ELF-1 (cell line): Measurements from ENCODE around the gene PLCG2.
"Not testable (repeated sequence)": the region's sequence is repeated elsewhere in the genome, so short reads cannot be mapped to it uniquely, and the experiment has no call there.

Source experiments
- DNase-seq: peaks from one replicate; pipeline ENCODE4 v3.0.0-alpha.2; 2016; ENCODE audit warnings: low read depth, low spot score

The PLCG2 gene

DNA sequence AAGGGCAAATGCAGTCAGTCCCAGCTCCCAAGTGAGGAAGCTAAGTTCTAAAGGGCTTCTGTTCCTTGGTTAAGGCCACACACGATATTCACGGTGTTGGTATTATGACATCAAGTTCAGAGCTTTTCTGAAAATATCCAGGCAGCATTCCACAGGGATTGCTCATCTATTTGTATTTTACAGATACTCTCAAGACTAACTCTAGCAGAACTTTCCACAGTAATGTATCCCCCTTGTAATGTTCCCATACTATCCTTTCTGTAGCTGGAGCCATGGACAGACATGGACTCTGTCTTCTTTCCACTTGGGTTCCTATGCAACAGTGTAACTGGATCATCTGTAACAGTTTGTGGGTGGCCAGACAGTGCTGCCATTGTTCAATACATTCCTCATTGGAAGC lies 218.6 kb downstream of the PLCG2 start:
- DNase-seq, result no peak

DNA sequence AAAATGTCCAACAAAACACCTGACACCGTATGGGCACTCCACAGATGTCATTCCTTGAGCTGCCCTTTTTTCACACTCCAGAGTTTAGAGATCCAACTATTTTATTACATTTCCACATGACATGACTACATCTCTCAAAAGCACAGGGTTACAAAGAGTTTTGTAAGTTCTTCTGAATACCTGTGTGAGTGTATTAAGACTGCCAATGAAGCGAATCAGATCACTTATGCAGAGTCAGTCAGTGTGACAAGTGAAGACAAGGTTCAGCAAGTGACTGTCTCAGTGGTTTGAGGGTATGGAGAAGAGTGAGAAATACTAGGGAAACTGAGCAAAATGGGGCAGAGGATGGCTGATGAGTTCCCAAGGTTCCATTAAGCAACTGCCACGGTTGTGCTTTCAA lies 223.7 kb downstream of the PLCG2 start:
- no peak for DNase-seq

DNA sequence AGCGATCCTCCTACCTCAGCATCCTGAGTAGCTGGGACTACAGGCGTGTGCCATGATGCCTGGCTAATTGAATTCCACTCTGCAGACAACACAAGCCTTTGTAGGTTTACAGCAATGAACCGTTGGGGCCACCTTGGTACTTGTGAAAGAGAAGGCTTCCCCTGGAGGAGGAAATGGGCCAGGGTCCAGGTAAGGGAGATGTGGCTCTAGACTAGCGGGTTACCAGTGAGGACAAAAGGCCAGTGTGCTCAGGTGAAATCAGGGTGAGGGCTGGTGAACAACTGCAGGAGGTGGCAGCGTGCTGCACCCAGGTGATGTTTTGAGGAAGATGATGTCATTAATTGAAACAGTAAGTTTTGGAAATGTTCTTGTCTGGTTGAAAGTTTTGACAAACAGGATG lies 225.5 kb downstream of the PLCG2 start:
- DNase-seq, result no peak

DNA sequence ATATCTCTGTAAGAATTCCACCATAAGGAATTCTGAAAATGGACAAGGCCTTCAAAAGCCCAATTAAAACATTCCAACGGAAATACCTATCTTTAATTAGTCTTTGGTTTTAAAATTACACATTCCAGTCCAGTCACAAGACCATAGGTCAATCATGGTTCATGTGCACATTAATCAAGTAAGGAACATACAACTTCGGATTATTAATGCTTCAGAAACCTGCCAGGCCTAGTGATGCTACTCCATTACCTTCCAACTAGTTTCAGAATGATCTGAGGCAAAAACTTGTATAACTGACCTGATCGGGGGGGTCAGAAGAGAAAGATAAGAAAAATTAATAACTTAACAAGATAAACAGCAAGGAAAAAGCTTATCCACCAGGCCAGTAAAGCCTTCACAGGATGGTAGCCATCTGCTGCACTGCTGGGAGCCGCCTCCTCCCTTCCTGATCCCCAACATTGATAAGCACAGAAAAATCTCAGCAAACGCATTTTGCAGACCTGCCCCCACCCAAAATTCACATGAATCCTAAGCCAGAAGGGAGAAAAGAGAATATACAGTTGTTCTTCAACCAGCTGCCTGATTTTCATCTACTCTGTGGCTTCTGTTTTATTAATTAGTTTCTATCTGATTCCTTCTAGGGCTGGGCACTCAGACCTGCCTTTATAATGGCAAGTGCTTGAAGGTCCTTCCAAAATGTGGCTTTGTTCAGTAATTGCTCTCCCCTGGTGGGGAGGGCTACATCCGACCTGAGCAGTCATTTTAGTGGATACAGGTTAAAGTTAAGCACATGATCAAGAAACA lies 226.1 kb downstream of the PLCG2 start:
- no peak for DNase-seq

DNA sequence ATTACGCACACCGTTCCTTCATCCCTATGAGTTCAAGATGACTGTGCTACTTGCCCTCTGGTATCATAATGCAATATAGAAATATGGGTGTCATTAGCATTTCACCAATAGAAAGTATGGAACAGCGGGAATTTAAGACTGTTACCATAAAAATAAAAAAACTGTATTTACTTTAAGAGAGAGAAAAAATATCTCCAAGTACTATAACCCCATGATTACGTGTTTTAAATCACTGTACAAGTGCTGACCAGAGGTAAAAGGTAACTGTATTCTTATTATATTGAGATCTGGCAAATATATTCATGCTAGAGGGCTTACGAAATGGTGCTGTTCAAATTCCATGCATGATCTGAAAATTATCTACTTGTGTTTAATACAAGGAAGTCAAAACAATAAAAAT lies 226.9 kb downstream of the PLCG2 start:
- no peak for DNase-seq

DNA sequence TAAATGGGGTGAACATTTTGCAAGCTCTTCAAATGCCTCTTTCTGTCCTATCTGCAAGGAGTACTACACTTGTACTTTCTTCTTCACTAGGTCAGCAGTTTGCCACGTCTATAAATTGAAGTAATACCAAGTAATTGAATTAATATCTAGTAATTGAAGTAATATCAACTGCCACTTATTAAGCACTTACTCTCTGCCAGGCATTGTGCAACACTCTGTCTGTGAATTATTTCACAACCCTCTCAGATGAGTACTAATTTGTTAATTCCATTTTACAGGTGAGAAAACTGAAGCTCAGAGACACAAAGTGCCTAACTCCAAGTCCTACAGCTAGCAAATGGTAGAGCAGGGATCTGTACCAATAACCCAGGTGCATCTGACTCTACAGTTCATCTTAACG lies 228.1 kb downstream of the PLCG2 start:
- DNase-seq, result no peak

DNA sequence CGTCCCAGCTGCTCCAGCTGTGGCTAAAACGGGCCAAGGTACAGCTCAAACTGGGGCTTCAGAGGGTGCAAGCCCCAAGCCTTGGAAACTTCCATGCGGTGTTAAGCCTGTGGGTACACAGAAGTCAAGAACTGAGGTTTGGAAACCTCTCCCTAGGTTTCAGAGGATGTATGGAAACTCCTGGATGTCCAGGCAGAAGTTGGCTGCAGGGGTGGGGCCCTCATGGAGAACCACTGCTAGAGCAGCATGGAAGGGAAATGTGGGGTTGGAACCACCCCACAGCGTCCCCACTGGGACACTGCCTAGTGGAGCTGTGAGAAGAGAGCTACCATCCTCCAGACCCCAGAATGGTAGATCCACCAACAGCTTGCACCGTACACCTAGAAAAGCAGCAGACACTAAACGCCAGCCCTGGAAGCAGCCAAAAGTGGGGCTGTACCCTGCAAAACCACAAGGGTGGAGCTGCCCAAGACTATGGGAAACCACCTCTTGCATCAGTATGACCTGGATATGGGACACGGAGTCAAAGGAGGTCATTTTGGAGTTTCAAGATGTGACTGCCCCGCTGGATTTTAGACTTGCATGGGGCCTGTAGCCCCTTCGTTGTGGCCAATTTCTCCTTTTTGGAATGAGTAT lies 230.0 kb downstream of the PLCG2 start:
- DNase-seq, result no peak

DNA sequence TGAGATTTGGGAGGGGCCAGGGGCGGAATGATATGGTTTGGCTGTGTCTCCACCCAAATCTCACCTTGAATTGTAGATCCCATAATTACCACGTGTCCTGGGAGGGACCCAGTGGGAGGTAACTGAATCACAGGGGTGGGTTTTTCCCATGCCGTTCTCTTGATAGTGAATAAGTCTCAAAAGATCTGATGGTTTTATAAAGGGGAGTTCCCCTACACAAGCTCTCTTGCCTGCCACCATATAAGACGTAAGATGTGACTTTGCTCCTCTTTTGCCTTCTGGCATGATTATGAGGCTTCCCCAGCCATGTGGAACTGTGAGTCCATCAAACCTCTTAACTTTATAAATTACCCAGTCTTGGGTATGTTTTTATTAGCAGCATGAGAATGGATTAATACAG lies 230.7 kb downstream of the PLCG2 start:
- DNase-seq, result not testable (repeated sequence)

DNA sequence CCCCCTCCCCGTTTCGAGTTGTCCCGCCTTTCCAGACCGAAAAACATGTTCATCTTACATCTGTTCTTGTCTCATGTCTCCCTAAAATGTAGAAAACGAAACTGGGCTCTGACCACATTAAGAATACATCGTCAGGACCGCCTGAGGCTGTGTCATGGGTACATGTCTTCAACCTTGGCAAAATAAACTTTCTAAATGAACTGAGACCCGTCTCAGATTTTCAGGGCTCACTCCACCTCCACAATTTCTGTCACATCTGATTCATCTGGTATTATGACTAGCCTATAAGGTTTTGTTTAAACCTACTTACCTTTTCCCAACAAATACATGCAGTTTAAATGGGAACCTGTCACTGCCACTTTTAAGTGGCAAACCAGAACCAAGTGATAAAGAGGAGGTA lies 231.6 kb downstream of the PLCG2 start:
- DNase-seq, result no peak

DNA sequence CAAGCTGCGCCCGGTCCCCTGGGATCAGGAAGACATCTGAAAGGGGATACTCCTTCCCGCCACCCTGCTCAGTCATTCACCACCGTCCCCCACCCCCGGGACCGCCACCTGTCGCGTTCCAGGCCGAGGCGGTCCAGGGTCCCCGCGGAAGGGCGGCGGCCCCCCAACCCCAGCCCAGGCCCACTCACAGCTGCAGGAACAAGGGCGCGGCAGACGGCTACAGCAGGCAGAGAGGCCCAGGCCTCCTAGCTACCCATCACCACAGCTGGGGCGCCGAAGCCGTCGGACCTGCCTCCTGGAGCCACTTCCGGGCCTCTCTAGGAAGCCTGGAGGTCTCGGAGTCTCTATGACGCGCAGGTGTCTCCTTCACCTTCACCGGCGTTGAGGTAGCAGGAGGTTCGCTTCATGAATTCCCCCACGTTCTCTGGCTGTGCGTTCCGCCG lies 232.1 kb downstream of the PLCG2 start, which contains the start of gene SDR42E1:
Gene SDR42E1 (minus strand): TSS at position 272 of the 443 bp plus-strand sequence. CDS start 10,612 bp downstream, outside the sequence.
- no peak for DNase-seq
